MCF 10A (cell line): ENCODE data around the gene ADGRD1. TPM values are rescaled to one million over a fixed set of nuclear protein-coding genes. Genes with fewer than 3 reads are reported as not detected.

Experiments
- BruUV-seq: library from RNA; stranded (reverse); fragments of 400-500 nt; replicated peaks from 2 replicates; lab custom pipeline; 2021; lab: Mats Ljungman, UMichigan
- CTCF ChIA-PET: fragments of 300-600 bp; sonication (Branson Sonifier 250); formaldehyde crosslinking; extraction: SDS; loops from one replicate; lab custom pipeline; 2021; ENCODE audit warnings: antibody characterized with exemption, inconsistent platforms; lab: Yijun Ruan, JAX
- POLR2A ChIA-PET: fragments of 300-600, 350-650 bp; sonication (Branson Sonifier 250); formaldehyde crosslinking; extraction: SDS; loops from one replicate; lab custom pipeline; 2020; ENCODE audit warnings: antibody characterized with exemption, inconsistent platforms; lab: Yijun Ruan, JAX
- DNase-seq: peaks from one replicate; pipeline ENCODE4 v3.0.0-alpha.2; 2018; ENCODE audit not compliant: unreplicated experiment
- H3K27ac Mint-ChIP-seq: one replicate; pipeline ENCODE4 v1.8.0; 2022; ENCODE audit warnings: mild to moderate bottlenecking, low read depth, mixed read lengths; ENCODE audit not compliant: unreplicated experiment
- H3K27me3 Mint-ChIP-seq: one replicate; pipeline ENCODE4 v1.8.0; 2022; ENCODE audit warnings: mixed read lengths; ENCODE audit not compliant: insufficient read depth, unreplicated experiment
- H3K36me3 Mint-ChIP-seq: one replicate; pipeline ENCODE4 v1.8.0; 2022; ENCODE audit warnings: mild to moderate bottlenecking, moderate library complexity, mixed read lengths; ENCODE audit not compliant: insufficient read depth, unreplicated experiment
- H3K4me1 Mint-ChIP-seq: one replicate; pipeline ENCODE4 v1.8.0; 2022; ENCODE audit warnings: mixed read lengths; ENCODE audit not compliant: insufficient read depth, unreplicated experiment
- H3K4me3 Mint-ChIP-seq: one replicate; pipeline ENCODE4 v1.8.0; 2022; ENCODE audit warnings: mild to moderate bottlenecking, moderate library complexity, mixed read lengths; ENCODE audit not compliant: unreplicated experiment
- H3K9me3 Mint-ChIP-seq: one replicate; pipeline ENCODE4 v1.8.0; 2022; ENCODE audit warnings: mixed read lengths; ENCODE audit not compliant: unreplicated experiment
- CTCF ChIP-seq: fragments of 200-600 bp; IDR thresholded peaks from one replicate; pipeline ENCODE4 v1.8.0; 2022; ENCODE audit warnings: antibody characterized with exemption, mild to moderate bottlenecking; ENCODE audit not compliant: unreplicated experiment
- intact Hi-C: fragments of 100-400 bp; cut with micrococcal nuclease; formaldehyde crosslinking; loops from 2 replicates; pipeline ENCODE4 v1.14.1; 2022
- total RNA-seq: library from RNA; stranded (reverse); gene quantifications from 2 replicates; pipeline ENCODE4 v1.2.3, GENCODE V29; 2022

The ADGRD1 gene
- total RNA-seq, 1 experiment from 2014 or later = 0.68 TPM

DNA sequence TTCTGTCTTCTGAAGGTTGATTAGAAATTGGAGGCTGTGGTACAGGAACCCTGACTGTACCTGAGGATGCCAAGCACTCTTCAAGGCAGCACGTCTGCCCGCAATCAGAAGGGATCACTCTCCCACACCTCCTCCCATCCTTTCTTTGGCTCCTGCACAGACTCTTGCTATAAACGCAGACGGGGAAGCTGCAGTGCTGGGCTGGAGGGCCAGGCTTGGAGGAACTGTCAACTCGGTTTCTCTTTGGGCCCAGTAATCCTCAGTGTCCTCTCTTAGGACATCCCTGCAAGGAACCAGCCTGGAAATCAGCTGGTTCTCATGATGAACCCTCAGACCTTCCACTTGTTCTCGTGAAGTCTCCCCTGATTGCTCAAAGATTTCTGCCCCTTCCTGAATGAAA is 201.4 kb downstream of the ADGRD1 start:
- TF ChIP-seq CTCF = no peak
- no TSS peak for BruUV-seq
- Mint-ChIP-seq H3K36me3 (no peaks in the 10 kb centered on the region), H3K4me3 (no peak overlapping the region), H3K27me3 (peaks cover 31% of the 10 kb centered on the region), H3K9me3 (no peaks in the 10 kb centered on the region), H3K4me1 (no peaks in the 10 kb centered on the region), H3K27ac (no peak overlapping the region)
- ChIA-PET POLR2A (no interaction called here), CTCF (interaction anchor here (2.9 kb wide), 1 partner anchor 22 kb away, joined by 9 read pairs; no protein-coding TSS in a partner anchor)
- intact Hi-C loops = no loop called here
- no peak for DNase-seq

- Mint-ChIP-seq H3K9me3 (no peaks in the 10 kb centered on the region), H3K4me3 (no peak overlapping the region), H3K4me1 (no peaks in the 10 kb centered on the region), H3K27ac (no peak overlapping the region), H3K27me3 (peaks cover 5% of the 10 kb centered on the region), H3K36me3 (no peaks in the 10 kb centered on the region)
- no TSS peak for BruUV-seq
- TF ChIP-seq CTCF = no peak
- intact Hi-C loops = no loop called here
- ChIA-PET CTCF (interaction anchor here (0.6 to 1.4 kb wide), 3 partner anchors 66 to 297 kb away, joined by 3 to 4 read pairs (median 3); no protein-coding TSS in a partner anchor), POLR2A (interaction anchor here (0.6 kb wide), 2 partner anchors 9 to 14 kb away, joined by 3 read pairs; no protein-coding TSS in a partner anchor)
- DNase-seq = no peak
Measured at GRCh38 chr12:131157743-131158142, 204.0 kb downstream of the ADGRD1 start.

- ChIA-PET CTCF (interaction anchor here (1.1 kb wide), 1 partner anchor 54 kb away, joined by 3 read pairs; no protein-coding TSS in a partner anchor), POLR2A (no interaction called here)
- no peaks in the 10 kb centered on the region for H3K36me3 Mint-ChIP-seq
- H3K4me1 Mint-ChIP-seq = no peaks in the 10 kb centered on the region
- peak; percentile 11 for DNase-seq
- no peaks in the 10 kb centered on the region for H3K9me3 Mint-ChIP-seq
- TF ChIP-seq CTCF = no peak
- no peaks in the 10 kb centered on the region for H3K27me3 Mint-ChIP-seq
- no peak overlapping the region for H3K4me3 Mint-ChIP-seq
- no TSS peak for BruUV-seq
- H3K27ac Mint-ChIP-seq = no peak overlapping the region
- intact Hi-C loops = no loop called here
Measured at GRCh38 chr12:131159660-131160059, 206.0 kb downstream of the ADGRD1 start.

DNA sequence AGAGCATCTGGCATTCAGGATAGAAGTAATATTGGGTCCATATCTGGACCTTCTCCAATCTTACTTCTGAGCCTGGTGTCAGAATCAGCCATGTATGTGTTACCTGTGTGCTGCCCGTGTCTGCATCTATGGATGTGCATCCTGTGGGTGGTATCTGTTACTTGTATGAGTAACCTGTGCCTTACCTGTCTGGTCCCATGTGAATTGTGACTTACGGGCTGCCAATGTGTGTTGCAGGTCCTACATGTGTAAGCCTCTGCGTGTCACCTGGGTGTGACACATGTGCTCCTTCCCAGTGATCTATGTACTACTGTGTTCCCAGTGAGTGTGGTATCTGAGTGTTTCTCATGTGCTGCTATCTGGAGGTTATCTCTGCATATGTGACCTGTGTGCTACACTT is 208.4 kb downstream of the ADGRD1 start:
- DNase-seq = no peak
- CTCF ChIA-PET = no interaction called here
- Mint-ChIP-seq H3K4me3 (no peak overlapping the region), H3K27ac (no peak overlapping the region), H3K4me1 (peaks cover 8% of the 10 kb centered on the region), H3K27me3 (no peaks in the 10 kb centered on the region), H3K9me3 (no peaks in the 10 kb centered on the region), H3K36me3 (no peaks in the 10 kb centered on the region)
- intact Hi-C loops = no loop called here
- POLR2A ChIA-PET = no interaction called here
- no TSS peak for BruUV-seq
- TF ChIP-seq CTCF = no peak
